ENCODE results near the gene TAF1D.

The TAF1D gene

DNA sequence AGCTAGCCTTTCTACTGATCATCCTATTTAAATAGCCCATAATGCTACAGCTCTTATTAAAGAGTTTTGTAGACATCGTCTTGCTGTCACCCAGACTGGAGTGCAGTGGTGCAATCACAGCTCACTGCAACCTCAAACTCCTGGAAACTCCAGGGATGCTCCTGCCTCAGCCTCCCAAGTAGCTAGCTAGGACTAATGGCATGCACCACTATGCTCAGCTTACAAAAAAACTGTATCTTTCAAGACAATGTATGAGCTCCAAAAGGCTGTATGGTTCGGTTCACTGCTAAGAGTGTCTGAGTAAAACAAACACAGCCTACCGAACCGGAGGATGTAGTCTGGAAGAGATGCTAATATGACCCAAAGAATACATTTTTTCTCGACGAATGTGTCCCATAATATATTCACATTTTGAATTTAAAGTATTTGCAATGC is 2.6 kb downstream of the TAF1D start:
- 66 to 71% methylated on average over 4 of the region's 6 CpGs for WGBS, 2 experiments
- H3K27me3 ChIP-seq (ENCODE audit: control insufficient read depth, insufficient read depth, low read length, poor library complexity, severe bottlenecking) = no peaks in the 10 kb centered on the region
- H3K27ac ChIP-seq (ENCODE audit: insufficient read depth, low read depth, low read length, poor library complexity, severe bottlenecking) = no peak overlapping the region
- H3K36me3 ChIP-seq (ENCODE audit: control insufficient read depth, insufficient read depth, low read length) = peaks cover 32% of the 10 kb centered on the region
- H3K4me1 ChIP-seq (ENCODE audit: control insufficient read depth, insufficient read depth, low read length) = no peaks in the 10 kb centered on the region
- no peaks in the 10 kb centered on the region for H3K9me3 ChIP-seq (ENCODE audit: control insufficient read depth, low read length)
- H3K4me3 ChIP-seq (ENCODE audit: insufficient read depth, low read depth, low read length) = peak overlapping the region; percentile 90

GRCh38 chr11:93737904-93738612 is 3.2 kb downstream of the TAF1D start:
- 83 to 87% methylated on average over 5 of the region's 6 CpGs for WGBS, 2 experiments
- Histone ChIP-seq H3K4me1 (ENCODE audit: control insufficient read depth, insufficient read depth, low read length) (no peaks in the 10 kb centered on the region), H3K9me3 (ENCODE audit: control insufficient read depth, low read length) (no peaks in the 10 kb centered on the region), H3K27ac (ENCODE audit: insufficient read depth, low read depth, low read length, poor library complexity, severe bottlenecking) (no peak overlapping the region), H3K27me3 (ENCODE audit: control insufficient read depth, insufficient read depth, low read length, poor library complexity, severe bottlenecking) (no peaks in the 10 kb centered on the region), H3K4me3 (ENCODE audit: insufficient read depth, low read depth, low read length) (peak overlapping the region; percentile 90), H3K36me3 (ENCODE audit: control insufficient read depth, insufficient read depth, low read length) (peaks cover 38% of the 10 kb centered on the region)

DNA sequence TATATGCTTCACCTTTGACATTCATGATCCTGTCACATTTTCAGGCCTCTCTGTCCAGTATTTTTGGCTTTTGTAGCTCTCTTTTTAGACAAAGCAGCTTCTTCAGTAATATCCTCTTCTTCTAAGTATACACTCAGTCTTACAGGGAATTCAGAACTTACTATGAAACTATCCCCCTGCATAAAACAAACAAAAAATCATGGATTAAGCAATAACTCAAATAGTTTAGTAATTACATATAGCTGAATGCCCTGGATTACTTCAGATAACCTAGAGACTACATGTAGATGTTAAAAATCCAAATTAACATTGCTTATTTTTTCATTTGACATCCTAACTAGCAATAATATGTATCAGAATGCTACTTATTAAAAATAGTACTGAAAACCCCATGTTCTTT is 5.2 kb downstream of the TAF1D start:
- Histone ChIP-seq H3K4me3 (ENCODE audit: insufficient read depth, low read depth, low read length) (no peak overlapping the region), H3K36me3 (ENCODE audit: control insufficient read depth, insufficient read depth, low read length) (peaks cover 52% of the 10 kb centered on the region), H3K4me1 (ENCODE audit: control insufficient read depth, insufficient read depth, low read length) (no peaks in the 10 kb centered on the region), H3K27me3 (ENCODE audit: control insufficient read depth, insufficient read depth, low read length, poor library complexity, severe bottlenecking) (no peaks in the 10 kb centered on the region), H3K9me3 (ENCODE audit: control insufficient read depth, low read length) (no peaks in the 10 kb centered on the region), H3K27ac (ENCODE audit: insufficient read depth, low read depth, low read length, poor library complexity, severe bottlenecking) (no peak overlapping the region)

DNA sequence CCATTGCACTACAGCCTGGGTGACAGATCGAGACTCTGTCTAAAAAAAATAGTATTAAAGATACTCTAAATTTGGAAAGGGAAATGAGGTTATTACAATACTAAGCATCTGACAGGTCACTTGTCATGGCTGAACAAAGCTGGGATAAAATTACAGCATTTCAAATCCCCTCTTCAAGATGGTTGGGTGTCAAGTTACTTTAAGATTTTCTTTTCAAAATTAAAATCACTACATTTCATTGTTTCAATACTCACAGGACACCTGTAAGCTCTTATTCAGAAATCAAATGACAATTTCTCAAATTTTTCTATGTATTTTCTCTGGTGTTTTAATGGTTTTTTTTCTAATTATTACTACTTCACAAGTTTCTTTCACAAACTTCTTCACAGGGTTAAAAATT is 5.7 kb downstream of the TAF1D start:
- peaks cover 55% of the 10 kb centered on the region for H3K36me3 ChIP-seq (ENCODE audit: control insufficient read depth, insufficient read depth, low read length)
- no peak overlapping the region for H3K27ac ChIP-seq (ENCODE audit: insufficient read depth, low read depth, low read length, poor library complexity, severe bottlenecking)
- H3K4me1 ChIP-seq (ENCODE audit: control insufficient read depth, insufficient read depth, low read length) = no peaks in the 10 kb centered on the region
- H3K27me3 ChIP-seq (ENCODE audit: control insufficient read depth, insufficient read depth, low read length, poor library complexity, severe bottlenecking) = no peaks in the 10 kb centered on the region
- WGBS, 2 experiments = 83 to 91% methylated on average over 1 of the region's 1 CpG
- H3K4me3 ChIP-seq (ENCODE audit: insufficient read depth, low read depth, low read length) = no peak overlapping the region
- no peaks in the 10 kb centered on the region for H3K9me3 ChIP-seq (ENCODE audit: control insufficient read depth, low read length)

GRCh38 chr11:93734427-93735222 is 6.7 kb downstream of the TAF1D start:
- WGBS, 2 experiments = 96 to 100% methylated on average over 1 of the region's 1 CpG
- no peak overlapping the region for H3K27ac ChIP-seq (ENCODE audit: insufficient read depth, low read depth, low read length, poor library complexity, severe bottlenecking)

GRCh38 chr11:93733474-93733873 is 7.8 kb downstream of the TAF1D start:
- WGBS, 2 experiments = 91 to 92% methylated on average over 6 of the region's 6 CpGs
- Histone ChIP-seq H3K9me3 (ENCODE audit: control insufficient read depth, low read length) (no peaks in the 10 kb centered on the region), H3K4me1 (ENCODE audit: control insufficient read depth, insufficient read depth, low read length) (no peaks in the 10 kb centered on the region), H3K36me3 (ENCODE audit: control insufficient read depth, insufficient read depth, low read length) (peaks cover 61% of the 10 kb centered on the region), H3K27me3 (ENCODE audit: control insufficient read depth, insufficient read depth, low read length, poor library complexity, severe bottlenecking) (no peaks in the 10 kb centered on the region), H3K27ac (ENCODE audit: insufficient read depth, low read depth, low read length, poor library complexity, severe bottlenecking) (no peak overlapping the region), H3K4me3 (ENCODE audit: insufficient read depth, low read depth, low read length) (no peak overlapping the region)

More at GRCh38 chr11:93734427-93735222, 6.7 kb downstream of the TAF1D start:
- Histone ChIP-seq H3K4me3 (ENCODE audit: insufficient read depth, low read depth, low read length) (no peak overlapping the region), H3K9me3 (ENCODE audit: control insufficient read depth, low read length) (no peaks in the 10 kb centered on the region), H3K36me3 (ENCODE audit: control insufficient read depth, insufficient read depth, low read length) (peaks cover 61% of the 10 kb centered on the region), H3K4me1 (ENCODE audit: control insufficient read depth, insufficient read depth, low read length) (no peaks in the 10 kb centered on the region), H3K27me3 (ENCODE audit: control insufficient read depth, insufficient read depth, low read length, poor library complexity, severe bottlenecking) (no peaks in the 10 kb centered on the region)

DNA sequence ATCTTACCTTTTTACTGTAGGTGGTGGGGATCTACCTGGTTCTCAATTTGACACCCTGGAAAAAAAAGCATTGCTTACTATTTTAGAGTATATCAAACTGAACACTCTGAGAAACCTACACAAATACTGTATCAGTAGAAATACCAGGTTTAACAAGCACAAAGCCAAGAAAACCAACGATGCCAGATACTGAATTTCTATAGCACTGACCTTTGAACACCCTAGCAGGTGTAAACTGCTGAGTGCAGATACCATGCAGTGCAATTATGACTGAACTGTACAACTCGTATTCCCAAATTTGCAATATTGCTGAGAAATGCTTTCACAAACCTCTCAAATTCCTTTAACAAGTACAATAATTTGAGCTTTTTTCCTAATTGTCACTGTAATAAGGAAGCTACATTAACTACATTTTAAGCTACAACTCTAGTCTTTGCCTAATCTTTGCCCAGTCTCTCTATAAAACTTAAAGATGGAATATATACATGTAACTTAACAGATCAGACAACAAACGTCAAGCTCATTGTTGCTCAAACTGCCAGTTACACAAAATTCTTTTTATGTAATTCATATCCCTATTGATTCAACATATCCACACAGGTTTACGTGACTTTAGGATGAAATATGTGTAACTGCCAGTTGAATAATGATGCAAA is 8.9 kb downstream of the TAF1D start:
- WGBS, 2 experiments = 93 to 94% methylated on average over 3 of the region's 4 CpGs
- Histone ChIP-seq H3K4me3 (ENCODE audit: insufficient read depth, low read depth, low read length) (no peak overlapping the region), H3K36me3 (ENCODE audit: control insufficient read depth, insufficient read depth, low read length) (peaks cover 62% of the 10 kb centered on the region), H3K27ac (ENCODE audit: insufficient read depth, low read depth, low read length, poor library complexity, severe bottlenecking) (no peak overlapping the region), H3K27me3 (ENCODE audit: control insufficient read depth, insufficient read depth, low read length, poor library complexity, severe bottlenecking) (no peaks in the 10 kb centered on the region), H3K4me1 (ENCODE audit: control insufficient read depth, insufficient read depth, low read length) (no peaks in the 10 kb centered on the region), H3K9me3 (ENCODE audit: control insufficient read depth, low read length) (no peaks in the 10 kb centered on the region)

DNA sequence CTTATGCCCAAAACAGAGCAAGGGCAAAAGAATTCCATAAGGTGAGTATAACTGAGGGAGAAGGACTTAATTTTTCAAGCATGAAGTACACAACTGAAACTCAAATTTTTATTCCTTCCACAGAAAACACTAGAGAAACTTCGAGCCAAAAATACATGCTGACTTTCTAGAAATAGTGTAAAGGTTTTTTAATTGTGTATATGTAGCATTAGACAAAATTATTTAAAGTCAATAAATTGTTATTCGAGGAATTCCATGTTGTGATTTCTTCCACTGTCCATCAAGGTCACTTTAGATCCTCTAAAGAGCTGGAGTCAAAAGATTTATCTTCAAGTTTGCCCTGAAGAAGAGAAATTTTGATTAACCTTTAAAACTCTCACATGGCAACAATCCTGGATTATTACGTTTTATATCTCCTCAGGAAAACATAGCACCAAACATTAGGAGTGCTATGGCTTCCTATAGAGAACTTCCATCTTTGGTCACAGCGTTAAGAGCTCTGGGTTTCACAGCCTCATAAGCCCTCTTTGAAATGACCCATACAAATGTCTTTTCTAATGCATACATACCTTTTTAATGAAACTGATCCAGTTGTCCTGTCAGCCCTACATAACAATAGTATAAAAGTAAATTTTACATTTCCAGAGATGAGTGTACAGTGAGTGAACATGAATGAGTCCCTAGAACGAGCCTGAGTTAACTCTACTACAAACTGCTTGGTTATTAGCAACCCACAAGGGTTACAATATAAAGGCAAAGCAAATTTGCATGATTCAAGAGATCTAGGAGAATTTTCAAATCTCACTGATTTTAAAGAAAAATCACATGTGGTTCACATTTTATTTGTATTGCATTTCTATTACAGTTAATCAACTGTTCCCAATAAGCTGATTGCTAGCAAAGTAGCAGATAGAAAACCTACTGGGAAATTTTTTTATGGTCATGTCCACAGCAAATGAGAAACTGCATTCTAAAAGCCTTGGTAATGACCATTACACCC is 10.9 kb downstream of the TAF1D start:
- H3K9me3 ChIP-seq (ENCODE audit: control insufficient read depth, low read length) = no peaks in the 10 kb centered on the region
- no peaks in the 10 kb centered on the region for H3K27me3 ChIP-seq (ENCODE audit: control insufficient read depth, insufficient read depth, low read length, poor library complexity, severe bottlenecking)
- no peak overlapping the region for H3K4me3 ChIP-seq (ENCODE audit: insufficient read depth, low read depth, low read length)
- H3K4me1 ChIP-seq (ENCODE audit: control insufficient read depth, insufficient read depth, low read length) = no peaks in the 10 kb centered on the region
- H3K36me3 ChIP-seq (ENCODE audit: control insufficient read depth, insufficient read depth, low read length) = peaks cover 54% of the 10 kb centered on the region
- WGBS, 2 experiments = 97 to 99% methylated on average over 4 of the region's 5 CpGs
- H3K27ac ChIP-seq (ENCODE audit: insufficient read depth, low read depth, low read length, poor library complexity, severe bottlenecking) = no peak overlapping the region

GRCh38 chr11:93729129-93729616 is 12.1 kb downstream of the TAF1D start:
- peaks cover 46% of the 10 kb centered on the region for H3K36me3 ChIP-seq (ENCODE audit: control insufficient read depth, insufficient read depth, low read length)
- H3K4me1 ChIP-seq (ENCODE audit: control insufficient read depth, insufficient read depth, low read length) = no peaks in the 10 kb centered on the region
- H3K9me3 ChIP-seq (ENCODE audit: control insufficient read depth, low read length) = no peaks in the 10 kb centered on the region
- WGBS, 2 experiments = 93 to 95% methylated on average over 5 of the region's 5 CpGs
- H3K27ac ChIP-seq (ENCODE audit: insufficient read depth, low read depth, low read length, poor library complexity, severe bottlenecking) = no peak overlapping the region
- no peak overlapping the region for H3K4me3 ChIP-seq (ENCODE audit: insufficient read depth, low read depth, low read length)
- no peaks in the 10 kb centered on the region for H3K27me3 ChIP-seq (ENCODE audit: control insufficient read depth, insufficient read depth, low read length, poor library complexity, severe bottlenecking)
